Measurements from ENCODE around the gene MMP14. TPM values are rescaled to one million over a fixed set of nuclear protein-coding genes. Genes with fewer than 3 reads are reported as not detected.
A peak's percentile ranks its signal among the peaks of the same experiment; 100 is the strongest.

The MMP14 gene
- total RNA-seq, 4 donors from 2014 or later = 66.6 to 233 (median 172) TPM

- Histone ChIP-seq H3K36me3 (no peaks in the 10 kb centered on the region), H3K9me3 (no peaks in the 10 kb centered on the region)
- intact Hi-C loops (cut with DNase I; ENCODE audit: low total_unique reads) = no loop called here
These were observed 6.1 kb downstream of the MMP14 start for GRCh38 chr14:22842211-22843122.

DNA sequence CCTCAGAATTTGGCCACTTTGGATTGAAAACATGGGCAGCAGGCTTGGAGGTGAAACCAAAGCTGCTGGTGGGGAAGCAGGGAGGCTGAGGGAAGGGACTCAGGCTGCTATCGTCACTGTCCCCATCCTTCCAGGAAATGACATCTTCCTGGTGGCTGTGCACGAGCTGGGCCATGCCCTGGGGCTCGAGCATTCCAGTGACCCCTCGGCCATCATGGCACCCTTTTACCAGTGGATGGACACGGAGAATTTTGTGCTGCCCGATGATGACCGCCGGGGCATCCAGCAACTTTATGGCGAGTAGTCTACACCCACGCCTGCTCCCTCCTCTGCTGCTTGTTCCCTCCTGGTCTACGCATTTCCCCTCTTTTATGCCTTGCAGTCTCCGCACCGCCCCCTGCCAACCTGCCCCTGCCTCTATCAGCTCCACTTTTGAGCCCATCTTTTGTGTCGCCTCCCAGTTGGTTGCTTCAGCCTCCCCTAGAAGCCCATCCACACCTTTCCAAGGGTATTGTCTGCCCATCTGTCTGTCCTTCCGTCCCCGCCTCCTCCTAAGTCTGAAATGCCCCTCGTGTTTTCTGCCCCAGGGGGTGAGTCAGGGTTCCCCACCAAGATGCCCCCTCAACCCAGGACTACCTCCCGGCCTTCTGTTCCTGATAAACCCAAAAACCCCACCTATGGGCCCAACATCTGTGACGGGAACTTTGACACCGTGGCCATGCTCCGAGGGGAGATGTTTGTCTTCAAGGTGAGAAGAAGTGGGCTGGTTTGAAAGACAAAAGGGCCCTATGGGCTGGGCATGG is 6.9 kb downstream of the MMP14 start:
- Histone ChIP-seq H3K4me3 (no peak overlapping the region), H3K4me1 (peaks cover 23 to 58% of the 10 kb centered on the region in 2 donors), H3K27ac (peak overlapping the region; percentile 96 to 100), H3K36me3 (no peaks in the 10 kb centered on the region), H3K9me3 (no peaks in the 10 kb centered on the region), H3K27me3 (no peaks in the 10 kb centered on the region)
- intact Hi-C loops (cut with DNase I; ENCODE audit: low total_unique reads) = no loop called here
- no peak for DNase-seq
- TF ChIP-seq, protein P1, sequence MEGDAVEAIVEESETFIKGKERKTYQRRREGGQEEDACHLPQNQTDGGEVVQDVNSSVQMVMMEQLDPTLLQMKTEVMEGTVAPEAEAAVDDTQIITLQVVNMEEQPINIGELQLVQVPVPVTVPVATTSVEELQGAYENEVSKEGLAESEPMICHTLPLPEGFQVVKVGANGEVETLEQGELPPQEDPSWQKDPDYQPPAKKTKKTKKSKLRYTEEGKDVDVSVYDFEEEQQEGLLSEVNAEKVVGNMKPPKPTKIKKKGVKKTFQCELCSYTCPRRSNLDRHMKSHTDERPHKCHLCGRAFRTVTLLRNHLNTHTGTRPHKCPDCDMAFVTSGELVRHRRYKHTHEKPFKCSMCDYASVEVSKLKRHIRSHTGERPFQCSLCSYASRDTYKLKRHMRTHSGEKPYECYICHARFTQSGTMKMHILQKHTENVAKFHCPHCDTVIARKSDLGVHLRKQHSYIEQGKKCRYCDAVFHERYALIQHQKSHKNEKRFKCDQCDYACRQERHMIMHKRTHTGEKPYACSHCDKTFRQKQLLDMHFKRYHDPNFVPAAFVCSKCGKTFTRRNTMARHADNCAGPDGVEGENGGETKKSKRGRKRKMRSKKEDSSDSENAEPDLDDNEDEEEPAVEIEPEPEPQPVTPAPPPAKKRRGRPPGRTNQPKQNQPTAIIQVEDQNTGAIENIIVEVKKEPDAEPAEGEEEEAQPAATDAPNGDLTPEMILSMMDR (IDR thresholded peaks at IDR 0.05) = no peak
- no peak for TF ChIP-seq POLR2A (IDR thresholded peaks at IDR 0.05)

More at GRCh38 chr14:22842211-22843122, 6.1 kb downstream of the MMP14 start:
- Histone ChIP-seq H3K27ac (peak overlapping the region; percentile 96 to 100), H3K4me3 (no peak overlapping the region), H3K4me1 (peaks cover 23 to 49% of the 10 kb centered on the region in 2 donors), H3K27me3 (no peaks in the 10 kb centered on the region)
- no peak for TF ChIP-seq POLR2A (IDR thresholded peaks at IDR 0.05)
- TF ChIP-seq, protein P1 (IDR thresholded peaks at IDR 0.05) = no peak
- no peak for DNase-seq

DNA sequence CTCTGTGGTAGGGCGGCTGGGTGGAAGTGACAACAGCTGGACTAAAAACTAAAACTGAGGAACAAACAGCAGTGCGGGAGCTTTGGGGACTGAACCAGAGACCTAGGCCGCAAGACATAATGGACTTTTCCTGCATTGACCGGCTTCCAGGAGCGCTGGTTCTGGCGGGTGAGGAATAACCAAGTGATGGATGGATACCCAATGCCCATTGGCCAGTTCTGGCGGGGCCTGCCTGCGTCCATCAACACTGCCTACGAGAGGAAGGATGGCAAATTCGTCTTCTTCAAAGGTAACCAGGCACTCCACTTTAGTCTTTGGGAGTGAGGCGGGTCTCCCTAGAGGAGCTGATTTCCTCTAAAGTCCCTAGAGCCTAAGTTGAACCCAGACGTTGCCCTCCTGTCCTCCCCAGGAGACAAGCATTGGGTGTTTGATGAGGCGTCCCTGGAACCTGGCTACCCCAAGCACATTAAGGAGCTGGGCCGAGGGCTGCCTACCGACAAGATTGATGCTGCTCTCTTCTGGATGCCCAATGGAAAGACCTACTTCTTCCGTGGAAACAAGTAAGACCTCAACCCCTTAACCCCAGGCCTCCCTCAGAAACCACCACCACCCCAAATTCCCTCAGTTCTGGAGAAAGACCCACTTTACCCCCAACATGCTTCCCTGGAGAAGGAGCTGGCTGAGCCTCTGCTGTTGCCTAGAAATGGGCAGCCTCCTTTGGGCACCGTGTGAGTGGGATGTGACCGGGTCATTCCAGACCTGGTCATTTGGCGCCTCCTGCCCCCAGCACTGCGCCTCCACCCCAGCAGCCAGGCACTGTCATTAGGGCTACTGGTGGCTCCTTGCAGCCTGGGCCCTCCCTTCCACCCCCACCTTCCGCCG is 8.1 kb downstream of the MMP14 start:
- H3K27me3 ChIP-seq = no peaks in the 10 kb centered on the region
- no peaks in the 10 kb centered on the region for H3K36me3 ChIP-seq
- peak overlapping the region; percentile 96 to 100 for H3K27ac ChIP-seq
- intact Hi-C loops (cut with DNase I; ENCODE audit: low total_unique reads) = no loop called here
- no peaks in the 10 kb centered on the region for H3K9me3 ChIP-seq
- DNase-seq = no peak
- H3K4me3 ChIP-seq = no peak overlapping the region
- no peak for TF ChIP-seq POLR2A (IDR thresholded peaks at IDR 0.05)
- TF ChIP-seq, protein P1 (IDR thresholded peaks at IDR 0.05) = no peak
- H3K4me1 ChIP-seq = peaks cover 23 to 55% of the 10 kb centered on the region in 2 donors

- no peak for DNase-seq
- Histone ChIP-seq H3K36me3 (no peaks in the 10 kb centered on the region), H3K9me3 (no peaks in the 10 kb centered on the region), H3K4me3 (no peak overlapping the region), H3K27ac (peak overlapping the region; percentile 96 to 100), H3K4me1 (peaks cover 23 to 58% of the 10 kb centered on the region in 2 donors), H3K27me3 (no peaks in the 10 kb centered on the region)
- intact Hi-C loops (cut with DNase I; ENCODE audit: low total_unique reads) = no loop called here
- TF ChIP-seq, protein P1 (IDR thresholded peaks at IDR 0.05) = no peak
- no peak for TF ChIP-seq POLR2A (IDR thresholded peaks at IDR 0.05)
These were observed 8.7 kb downstream of the MMP14 start for GRCh38 chr14:22845103-22845394.
